ENCODE data around the gene AKR1C2.
"Not testable (repeated sequence)": the region's sequence is repeated elsewhere in the genome, so short reads cannot be mapped to it uniquely, and the experiment has no call there.

Gene AKR1C2

DNA sequence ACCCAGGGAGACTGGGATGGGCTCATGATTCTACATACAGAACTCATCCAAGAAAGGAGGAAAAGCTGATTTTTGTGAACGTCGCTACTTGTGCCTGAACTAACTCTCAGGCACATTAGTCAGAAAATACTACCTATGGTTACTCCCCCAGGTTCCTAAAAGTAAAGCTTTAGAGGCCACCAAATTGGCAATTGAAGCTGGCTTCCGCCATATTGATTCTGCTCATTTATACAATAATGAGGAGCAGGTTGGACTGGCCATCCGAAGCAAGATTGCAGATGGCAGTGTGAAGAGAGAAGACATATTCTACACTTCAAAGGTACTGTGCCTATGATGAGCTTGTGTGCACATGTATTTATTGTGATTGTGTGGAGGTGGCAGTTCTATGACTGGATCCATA is 37.9 kb downstream of the AKR1C2 start:
- H3K4me3 Mint-ChIP-seq, H3K27me3 Mint-ChIP-seq, H3K9me3 Mint-ChIP-seq, H3K36me3 Mint-ChIP-seq, DNase-seq, H3K4me1 Mint-ChIP-seq, CTCF ChIA-PET, H3K27ac Mint-ChIP-seq: not testable (repeated sequence)

DNA sequence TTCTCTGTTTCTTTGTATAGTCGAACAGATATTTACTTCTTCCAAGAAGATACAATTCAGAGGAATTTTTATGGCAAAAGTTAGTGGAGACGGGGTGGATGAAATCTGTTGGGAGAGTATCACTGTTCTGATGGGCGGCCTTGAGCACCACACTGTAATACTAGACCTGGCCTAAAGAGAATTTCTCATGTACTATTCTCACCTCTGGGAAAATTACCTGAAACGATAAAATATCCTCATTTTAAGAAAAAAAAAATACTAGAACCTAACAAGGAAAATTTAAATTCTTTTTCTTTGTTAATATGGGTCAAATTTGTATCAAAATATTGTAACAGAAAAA is 39.9 kb downstream of the AKR1C2 start:
- H3K36me3 Mint-ChIP-seq, H3K27ac Mint-ChIP-seq, H3K4me3 Mint-ChIP-seq, DNase-seq, CTCF ChIA-PET, H3K4me1 Mint-ChIP-seq, H3K9me3 Mint-ChIP-seq, H3K27me3 Mint-ChIP-seq: not testable (repeated sequence)

DNA sequence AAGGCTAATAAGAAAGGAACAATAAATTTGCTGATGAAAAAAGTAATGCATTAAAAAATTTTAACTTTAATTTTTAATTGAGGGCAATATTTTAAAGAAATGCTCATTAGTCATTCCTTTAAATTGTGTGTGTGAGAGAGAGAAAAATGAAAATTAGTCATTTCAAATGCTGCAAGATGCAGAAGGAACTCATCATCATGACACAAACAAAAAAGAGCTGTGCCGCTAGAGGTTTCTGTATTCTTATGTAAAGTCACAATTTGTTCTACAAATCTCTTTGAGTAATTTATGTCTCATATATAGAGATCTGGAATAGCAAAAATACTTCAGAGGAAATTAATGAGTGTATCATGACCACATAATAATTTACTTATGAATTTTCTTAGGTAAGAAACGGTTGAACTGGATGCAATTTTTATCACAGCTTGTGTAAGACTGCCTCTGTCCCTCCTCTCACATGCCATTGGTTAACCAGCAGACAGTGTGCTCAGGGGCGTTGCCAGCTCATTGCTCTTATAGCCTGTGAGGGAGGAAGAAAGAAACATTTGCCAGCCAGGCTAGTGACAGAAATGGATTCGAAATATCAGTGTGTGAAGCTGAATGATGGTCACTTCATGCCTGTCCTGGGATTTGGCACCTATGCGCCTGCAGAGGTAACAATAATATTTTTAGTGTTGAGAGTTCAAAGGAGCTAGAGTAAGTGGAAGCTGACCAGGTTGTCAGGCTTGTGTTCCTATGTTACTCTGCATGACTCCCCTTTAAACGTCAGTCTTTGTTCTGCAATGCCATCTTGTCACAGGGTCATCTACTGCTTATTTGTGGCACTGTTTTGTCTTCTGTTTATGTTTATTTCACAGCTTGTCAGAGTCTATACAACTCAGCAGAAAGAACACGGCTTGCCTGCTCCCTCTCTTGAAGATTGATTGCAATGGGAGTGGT is 40.5 kb downstream of the AKR1C2 start, which contains the start of gene AKR1C1:
TSS of gene AKR1C1 (plus strand) at position 540 of the 939 bp plus-strand sequence. CDS start at position 570, 30 bp downstream.
- CTCF ChIA-PET, H3K4me1 Mint-ChIP-seq, H3K36me3 Mint-ChIP-seq, H3K9me3 Mint-ChIP-seq, H3K4me3 Mint-ChIP-seq, H3K27ac Mint-ChIP-seq, H3K27me3 Mint-ChIP-seq, DNase-seq: not testable (repeated sequence)

DNA sequence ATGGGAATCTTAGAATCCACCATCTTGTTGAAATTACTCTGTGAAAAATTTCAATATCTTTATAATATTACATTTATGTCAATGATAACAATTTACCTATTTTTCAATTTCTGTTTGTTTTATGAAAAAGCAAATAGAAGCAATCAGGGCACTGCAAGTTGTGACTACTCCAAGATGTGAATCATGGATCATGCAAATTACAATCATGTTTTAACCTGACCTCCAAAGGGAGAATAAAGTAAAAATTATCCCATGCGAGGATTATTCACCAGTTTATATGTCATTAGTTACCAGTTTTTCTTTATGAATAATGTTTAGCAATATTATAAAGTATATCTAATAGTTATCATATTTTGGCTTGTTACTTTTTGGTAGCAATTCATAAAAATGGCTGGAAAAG is 41.3 kb downstream of the AKR1C2 start:
- H3K9me3 Mint-ChIP-seq: not testable (repeated sequence)

DNA sequence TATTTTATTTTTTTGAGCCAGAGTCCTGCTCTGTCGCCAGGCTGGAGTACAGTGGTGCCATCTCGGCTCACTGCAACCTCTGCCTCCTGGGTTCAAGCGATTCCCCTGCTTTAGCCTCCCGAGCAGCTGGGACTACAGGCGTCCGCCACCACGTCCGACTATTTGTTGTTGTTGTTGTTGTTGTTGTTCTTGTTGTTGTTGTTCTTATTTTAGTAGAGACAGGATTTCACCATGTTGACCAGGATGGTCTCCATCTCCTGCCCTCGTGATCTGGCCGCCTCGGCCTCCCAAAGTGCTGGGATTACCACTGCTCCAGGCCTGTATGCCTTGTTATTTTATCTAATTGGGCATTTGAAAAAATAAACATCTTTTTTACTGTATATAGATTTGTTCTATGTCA is 42.1 kb downstream of the AKR1C2 start:
- not testable (repeated sequence) for H3K36me3 Mint-ChIP-seq, H3K9me3 Mint-ChIP-seq, DNase-seq, H3K27me3 Mint-ChIP-seq, H3K4me1 Mint-ChIP-seq, H3K27ac Mint-ChIP-seq, H3K4me3 Mint-ChIP-seq
- CTCF ChIA-PET: interaction anchor here (0.7 to 1.0 kb wide), 2 partner anchors 147 to 658 kb away, joined by 3 read pairs; no protein-coding TSS in a partner anchor

More for the DNA sequence above, 41.3 kb downstream of the AKR1C2 start:
- H3K4me3 Mint-ChIP-seq, H3K27me3 Mint-ChIP-seq, H3K36me3 Mint-ChIP-seq, DNase-seq, CTCF ChIA-PET, H3K27ac Mint-ChIP-seq, H3K4me1 Mint-ChIP-seq: not testable (repeated sequence)

DNA sequence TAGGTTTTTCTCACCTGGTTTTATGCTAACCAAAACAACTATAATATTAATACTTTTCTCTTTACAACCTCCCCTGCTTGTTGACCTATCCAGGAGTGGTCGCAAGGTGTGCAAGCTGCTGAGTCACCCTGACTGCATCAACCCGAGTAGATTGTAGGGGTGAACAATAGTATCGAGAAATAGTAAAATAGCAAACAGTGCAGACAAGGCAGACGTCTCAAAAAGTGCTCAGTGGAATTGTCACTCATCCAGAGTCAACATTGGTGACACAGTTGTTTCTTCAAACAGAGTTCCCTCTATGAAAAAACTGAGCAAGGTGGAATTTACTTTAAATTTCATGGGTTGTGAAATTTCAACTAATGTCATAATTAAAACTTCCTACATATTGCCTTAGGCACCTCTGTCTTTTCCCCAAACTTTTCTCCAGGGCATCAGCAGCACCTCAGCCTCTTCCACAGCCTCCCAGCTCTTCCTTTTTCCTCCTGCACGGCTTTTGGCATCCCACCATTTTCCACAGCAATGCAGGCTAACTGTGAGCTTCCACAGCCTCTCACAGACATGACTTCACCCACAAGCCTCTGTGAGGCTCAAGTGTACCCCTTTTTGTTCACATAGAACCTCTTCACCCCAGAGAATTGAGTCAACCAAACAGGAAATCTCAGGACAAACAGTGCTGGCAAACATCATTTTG is 46.6 kb downstream of the AKR1C2 start:
- H3K27ac Mint-ChIP-seq, H3K4me3 Mint-ChIP-seq, H3K4me1 Mint-ChIP-seq, CTCF ChIA-PET, H3K9me3 Mint-ChIP-seq, H3K27me3 Mint-ChIP-seq, DNase-seq, H3K36me3 Mint-ChIP-seq: not testable (repeated sequence)

DNA sequence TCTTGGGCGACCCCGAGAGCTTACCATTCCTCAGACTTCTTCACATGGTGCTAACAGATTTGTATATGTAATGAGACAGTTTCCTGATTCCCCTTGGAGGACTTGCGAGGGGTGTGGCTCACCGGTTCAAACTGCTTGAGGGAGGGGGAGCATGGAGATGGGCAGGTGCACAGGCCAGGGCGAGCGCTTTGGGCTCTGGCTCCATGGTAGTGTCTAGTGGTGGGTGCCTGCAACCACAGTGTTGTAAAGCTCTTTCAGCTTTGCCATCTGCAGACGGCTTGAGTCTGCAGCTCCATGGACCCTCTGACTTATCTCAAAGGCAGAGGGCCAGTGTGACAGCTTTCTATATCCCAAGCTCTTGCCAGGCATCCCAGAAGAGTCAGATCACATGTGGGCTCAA is 47.6 kb downstream of the AKR1C2 start:
- DNase-seq, H3K27ac Mint-ChIP-seq, H3K36me3 Mint-ChIP-seq, H3K27me3 Mint-ChIP-seq, CTCF ChIA-PET, H3K9me3 Mint-ChIP-seq, H3K4me3 Mint-ChIP-seq, H3K4me1 Mint-ChIP-seq: not testable (repeated sequence)

DNA sequence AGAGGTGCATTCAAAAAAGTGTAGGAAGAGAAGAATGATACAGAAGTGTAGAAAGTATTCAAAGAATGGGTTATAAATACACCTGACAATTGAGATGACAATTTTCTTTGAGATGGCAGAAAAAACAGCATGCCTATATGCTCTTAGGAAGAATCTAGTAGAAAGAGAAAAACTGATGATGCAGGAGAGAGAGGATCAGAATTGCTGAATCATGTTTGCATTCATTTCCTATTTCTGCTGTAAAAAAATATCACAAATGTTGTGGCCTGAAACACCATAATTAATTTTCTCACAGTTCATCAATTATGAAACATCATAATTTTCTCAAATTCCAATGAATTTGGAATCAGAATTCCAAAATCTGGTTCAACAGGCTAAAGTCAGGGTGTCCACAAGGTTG is 50.3 kb downstream of the AKR1C2 start:
- DNase-seq: no peak
- H3K9me3 Mint-ChIP-seq: no peaks in the 10 kb centered on the region
- no peaks in the 10 kb centered on the region for H3K27me3 Mint-ChIP-seq
- H3K4me1 Mint-ChIP-seq: no peaks in the 10 kb centered on the region
- H3K4me3 Mint-ChIP-seq: no peak overlapping the region
- CTCF ChIA-PET: no interaction called here
- no peaks in the 10 kb centered on the region for H3K36me3 Mint-ChIP-seq
- no peak overlapping the region for H3K27ac Mint-ChIP-seq

DNA sequence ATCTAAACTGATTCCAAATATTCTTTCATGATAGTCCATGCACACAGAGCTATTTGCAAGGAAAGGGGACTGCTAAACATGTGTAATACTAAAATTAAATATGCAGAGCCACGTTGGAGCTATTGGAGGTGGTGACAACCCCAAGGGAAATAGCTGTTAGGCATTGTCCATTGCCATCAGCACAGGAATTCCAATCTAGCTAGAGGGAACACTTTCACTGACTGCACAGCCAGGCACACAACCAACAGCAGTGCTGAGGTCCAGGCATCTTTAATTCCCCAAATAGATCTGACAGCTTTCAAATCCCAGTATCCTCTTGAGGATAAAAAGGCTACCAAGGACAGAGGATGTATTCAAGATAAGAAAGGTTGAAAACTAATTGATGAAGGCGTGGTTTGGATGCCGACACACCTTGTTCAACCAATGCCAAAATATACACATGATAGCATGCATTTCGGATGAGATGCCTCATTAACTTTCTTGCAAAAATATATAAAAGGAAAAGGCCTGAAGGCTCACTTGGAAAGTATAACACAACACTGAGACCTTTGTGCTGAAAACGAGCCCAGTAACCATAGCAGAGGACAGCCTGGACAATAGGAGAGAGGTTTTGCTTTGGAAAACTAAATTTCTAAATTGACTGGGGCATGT is 52.0 kb downstream of the AKR1C2 start:
- H3K4me1 Mint-ChIP-seq, CTCF ChIA-PET: not testable (repeated sequence)

DNA sequence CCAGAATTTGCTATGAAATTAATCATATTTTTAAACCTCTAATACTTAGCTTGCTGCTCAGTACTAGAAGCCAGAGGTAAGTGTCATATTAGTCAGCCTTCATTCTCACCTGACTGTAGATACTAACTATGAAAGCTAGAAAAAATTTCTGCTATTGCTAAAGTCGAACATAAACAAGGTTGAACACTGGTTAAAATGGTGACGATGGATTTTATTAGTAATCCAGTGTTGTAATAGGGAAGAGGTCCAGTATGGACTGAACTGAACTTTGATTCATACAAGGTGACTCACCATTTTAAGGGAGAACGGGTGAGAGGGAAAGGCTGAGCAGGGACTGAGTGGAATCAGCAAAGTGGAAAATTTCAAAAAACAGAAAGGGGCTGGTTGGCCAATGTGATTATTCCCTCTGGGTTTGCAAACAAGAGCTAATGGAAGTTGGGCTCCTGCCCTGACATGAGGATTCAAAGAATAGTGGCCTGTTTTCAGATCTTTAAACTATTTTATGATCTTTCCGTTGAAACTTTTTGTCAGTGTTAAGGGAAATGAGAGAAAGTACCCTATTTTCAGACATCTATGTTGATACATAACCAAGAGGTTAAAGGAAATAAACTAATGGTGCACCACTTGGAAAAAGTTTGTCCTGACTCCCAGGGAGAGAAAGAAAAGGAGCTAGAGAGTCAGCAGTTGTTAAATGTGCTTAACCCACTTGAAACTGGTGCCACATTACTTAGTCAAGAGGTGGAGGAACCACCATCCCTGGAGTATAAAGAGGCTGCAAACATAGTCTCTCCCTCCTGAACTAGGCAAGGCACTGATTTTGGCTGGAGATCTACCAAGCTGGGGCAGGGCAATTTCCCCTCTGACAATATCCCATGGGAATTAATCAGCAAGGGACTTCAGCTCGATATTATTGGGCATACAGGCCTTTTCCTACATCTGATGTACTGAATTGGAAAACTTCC is 55.7 kb downstream of the AKR1C2 start:
- H3K4me1 Mint-ChIP-seq: no peaks in the 10 kb centered on the region
- DNase-seq: no peak
- H3K36me3 Mint-ChIP-seq: no peaks in the 10 kb centered on the region
- H3K9me3 Mint-ChIP-seq: no peaks in the 10 kb centered on the region
- CTCF ChIA-PET: no interaction called here
- H3K4me3 Mint-ChIP-seq: no peak overlapping the region
- no peaks in the 10 kb centered on the region for H3K27me3 Mint-ChIP-seq
- no peak overlapping the region for H3K27ac Mint-ChIP-seq

More for the DNA sequence above, 52.0 kb downstream of the AKR1C2 start:
- H3K36me3 Mint-ChIP-seq, H3K9me3 Mint-ChIP-seq, H3K27me3 Mint-ChIP-seq, H3K27ac Mint-ChIP-seq, H3K4me3 Mint-ChIP-seq, DNase-seq: not testable (repeated sequence)

DNA sequence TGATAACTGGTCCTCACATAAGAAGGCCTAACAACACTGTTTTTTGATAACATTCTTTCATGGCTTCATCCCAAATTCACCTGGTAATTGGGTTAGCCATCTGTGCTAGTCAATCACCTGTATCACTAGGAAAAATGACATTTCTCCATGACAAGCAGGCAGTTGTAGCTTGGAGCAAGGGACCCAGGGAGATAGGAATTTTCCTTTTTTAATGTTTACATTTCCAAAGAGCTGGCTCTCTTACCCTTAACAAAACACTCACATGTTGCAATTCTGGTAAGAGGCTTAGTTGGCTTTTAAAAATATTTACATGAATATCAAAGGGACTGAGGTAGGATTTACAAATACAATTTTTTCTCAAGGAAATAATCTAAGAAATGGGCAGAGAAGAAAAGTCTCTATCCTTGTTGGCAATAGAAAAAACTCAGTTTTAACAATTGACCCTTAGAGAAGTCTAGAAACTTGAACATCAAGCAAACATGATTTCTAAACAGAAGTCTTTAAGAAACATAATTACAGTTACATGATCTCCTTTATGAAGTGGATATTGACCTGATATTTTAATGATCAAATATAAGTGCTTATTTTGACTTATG is 56.5 kb downstream of the AKR1C2 start:
- no peaks in the 10 kb centered on the region for H3K4me1 Mint-ChIP-seq
- H3K36me3 Mint-ChIP-seq: no peaks in the 10 kb centered on the region
- no peak overlapping the region for H3K27ac Mint-ChIP-seq
- CTCF ChIA-PET: no interaction called here
- no peak overlapping the region for H3K4me3 Mint-ChIP-seq
- no peaks in the 10 kb centered on the region for H3K27me3 Mint-ChIP-seq
- no peaks in the 10 kb centered on the region for H3K9me3 Mint-ChIP-seq
- no peak for DNase-seq

DNA sequence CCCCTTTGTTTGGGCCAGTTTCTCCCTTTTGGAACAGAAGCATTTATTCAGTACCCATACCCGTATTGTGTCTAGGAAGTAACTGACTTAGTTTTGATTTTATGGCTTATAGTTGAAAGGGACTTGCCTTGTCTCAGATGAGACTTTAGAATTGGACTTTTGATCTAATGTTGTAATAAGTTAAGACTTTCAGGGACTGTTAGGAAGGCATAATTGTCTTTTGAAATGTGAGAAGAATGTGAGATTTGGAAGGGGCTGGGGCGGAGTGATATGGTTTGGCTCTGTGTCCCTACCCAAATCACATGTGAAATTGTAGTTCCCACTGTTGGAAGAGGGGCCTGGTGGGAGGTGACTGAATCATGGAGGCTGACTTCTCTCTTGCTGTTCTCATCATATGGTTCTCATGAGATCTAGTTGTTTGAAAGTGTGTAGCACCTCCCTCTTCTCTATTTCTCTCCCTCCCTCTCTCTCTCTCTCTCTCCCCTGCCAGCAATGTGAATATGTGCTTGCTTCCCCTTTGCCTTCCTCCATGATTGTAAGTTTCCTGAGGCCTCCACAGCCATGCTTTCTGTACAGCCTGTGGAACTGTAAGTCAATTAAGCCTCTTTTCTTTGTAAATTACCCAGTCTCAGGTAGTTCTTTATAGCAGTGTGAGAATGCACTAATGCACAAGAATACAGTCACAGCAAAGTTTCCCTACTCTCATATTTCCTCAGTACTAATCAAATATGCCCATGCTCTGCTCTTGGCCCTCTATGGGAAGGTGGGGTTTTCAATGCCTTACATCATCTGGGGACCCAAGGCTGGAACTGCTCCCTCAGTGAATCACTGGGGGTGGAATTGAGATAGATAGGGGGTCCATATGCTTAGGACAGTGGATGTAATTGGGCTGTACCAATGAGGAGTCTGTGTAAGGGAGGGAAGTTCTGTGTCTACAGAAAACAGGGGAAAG is 57.6 kb downstream of the AKR1C2 start:
- Mint-ChIP-seq H3K27ac (no peak overlapping the region), H3K4me3 (no peak overlapping the region), H3K36me3 (no peaks in the 10 kb centered on the region), H3K27me3 (no peaks in the 10 kb centered on the region), H3K9me3 (no peaks in the 10 kb centered on the region), H3K4me1 (no peaks in the 10 kb centered on the region)
- CTCF ChIA-PET: no interaction called here
- no peak for DNase-seq

DNA sequence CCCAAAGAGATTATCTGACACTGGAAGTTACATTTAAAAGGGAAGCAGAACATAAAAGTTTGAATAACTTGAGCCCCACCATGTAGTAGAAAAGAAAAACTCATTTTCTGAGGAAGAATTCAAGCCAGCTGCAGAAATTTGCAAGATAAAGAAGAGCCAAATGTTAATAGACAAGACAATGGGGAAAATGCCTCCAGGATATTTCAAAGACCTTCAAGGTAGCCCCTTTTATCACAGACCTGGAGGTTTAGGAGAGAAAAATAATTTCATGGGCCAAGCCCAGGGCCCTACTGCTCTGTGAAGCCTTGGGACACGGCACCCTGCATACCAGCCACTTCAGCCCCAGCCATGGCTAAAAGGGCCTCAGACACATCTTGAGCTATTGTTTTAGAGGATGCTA is 58.8 kb downstream of the AKR1C2 start:
- no peak overlapping the region for H3K27ac Mint-ChIP-seq
- H3K4me3 Mint-ChIP-seq: no peak overlapping the region
- no peak for DNase-seq
- no peaks in the 10 kb centered on the region for H3K27me3 Mint-ChIP-seq
- no peaks in the 10 kb centered on the region for H3K36me3 Mint-ChIP-seq
- no peaks in the 10 kb centered on the region for H3K9me3 Mint-ChIP-seq
- CTCF ChIA-PET: no interaction called here
- no peaks in the 10 kb centered on the region for H3K4me1 Mint-ChIP-seq

Measured in activated naive CD4-positive, alpha-beta T cell treated with anti-CD3 and anti-CD28 coated beads, Interleukin-2, amount 10 ng/mL, durations not matched to agents 7 days and 5 days (primary cell).